Mucosa of descending colon (tissue), 3 donors: ENCODE results near the gene TSR1. TPM values are rescaled to one million over a fixed set of nuclear protein-coding genes. Genes with fewer than 3 reads are reported as not detected.

Experiments
- ATAC-seq: fragments of 200-7000 bp; cut with Tn5 transposase; one replicate; pipeline ENCODE4 v1.9.1; 2020; ENCODE audit warnings: mild to moderate bottlenecking, moderate library complexity
- DNase-seq, 3 donors: peaks; one replicate each; pipeline ENCODE4 v3.0.0-alpha.2; 2020
- H3K36me3 ChIP-seq: fragments of 200-600 bp; one replicate; pipeline ENCODE4 v1.8.0; 2021; ENCODE audit warnings: low read depth, mild to moderate bottlenecking
- H3K4me1 ChIP-seq: fragments of 200-600 bp; one replicate; pipeline ENCODE4 v1.8.0; 2021; ENCODE audit warnings: low read depth, mild to moderate bottlenecking
- H3K4me3 ChIP-seq: fragments of 200-600 bp; one replicate; pipeline ENCODE4 v1.8.0; 2021; ENCODE audit warnings: mild to moderate bottlenecking
- H3K9me3 ChIP-seq: fragments of 200-600 bp; one replicate; pipeline ENCODE4 v1.8.0; 2021; ENCODE audit warnings: mild to moderate bottlenecking
- intact Hi-C, 2 donors: fragments of 100-400 bp; cut with DNase I in 1 of 2; cut with micrococcal nuclease in 1 of 2; formaldehyde crosslinking; loops; one replicate each; pipeline versions ENCODE4 v1.11.0 to v1.11.1; 2022; cut with DNase I, micrococcal nuclease
- total RNA-seq, 3 donors: library from RNA; stranded (reverse); fragmentation: NEBNext Ultra II Directional in 2 of 3; extraction: Animal tissue kit (Norgen Biotek cat#: 25700) in 2 of 3; gene quantifications; one replicate each; pipeline versions ENCODE4 v1.2.1 to v1.2.4, GENCODE V29; 2021 to 2023
- TF ChIP-seq, protein P1 (sequence below): fragments of 200-600 bp; IDR thresholded peaks from one replicate; pipeline ENCODE4 v1.8.0; 2022; ENCODE audit warnings: antibody characterized with exemption, mild to moderate bottlenecking
- donor health status: DM: no; HTN: no; CAD: no; lungs with moderate emphysema.
- donor health status: DM: no; HTN: no; CAD: no.
- donor health status: DM: no; HTN: yes; CAD: no.

TSR1 gene
- total RNA-seq, 3 donors from 2014 or later: 13.6 to 23.4 (median 15.4) TPM

DNA sequence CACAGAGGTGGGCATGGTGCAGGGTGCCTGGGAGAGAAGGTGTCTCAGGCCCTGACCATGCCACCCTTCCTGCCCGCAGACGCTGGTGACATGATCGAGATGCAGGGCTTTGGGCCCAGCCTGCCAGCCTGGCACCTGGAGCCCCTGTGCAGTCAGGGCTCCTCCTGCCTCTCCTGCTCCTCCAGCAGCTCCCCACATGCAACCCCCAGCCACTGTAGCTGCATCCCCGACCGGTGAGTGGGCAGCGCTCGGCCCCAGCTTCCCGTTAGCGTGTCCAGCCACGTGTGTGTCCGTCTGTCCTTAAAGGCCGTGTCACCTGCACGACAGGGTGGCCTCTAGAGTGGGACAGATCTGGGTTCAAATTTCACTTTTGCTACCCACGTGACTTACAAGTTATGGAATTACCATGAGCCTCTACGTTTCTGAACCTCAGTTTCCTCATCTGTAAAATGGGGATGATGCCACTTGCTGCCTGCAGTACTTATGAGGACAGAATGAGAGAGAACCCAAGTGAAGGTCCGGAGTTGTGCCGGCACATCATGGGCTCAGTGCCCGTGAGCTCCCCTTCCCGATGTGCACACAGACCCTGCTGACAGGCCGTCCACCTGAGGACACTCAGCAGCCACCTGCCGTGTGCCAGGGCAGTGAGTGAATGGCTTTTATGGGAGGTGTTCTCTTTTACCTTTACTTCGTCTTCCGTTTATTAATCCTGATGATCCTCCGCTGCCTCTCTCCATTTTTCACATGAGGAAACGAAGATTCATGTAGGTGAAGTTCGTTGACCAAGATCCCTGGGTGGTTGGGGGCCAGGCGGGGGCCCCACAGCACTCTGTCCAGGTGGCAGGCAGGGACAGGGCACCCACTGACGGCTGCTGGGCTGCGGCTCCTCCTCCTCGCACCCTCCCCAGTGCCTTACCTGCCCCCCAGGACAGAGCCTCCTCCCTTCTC lies 35.2 kb upstream of the TSR1 start:
- TF ChIP-seq, protein P1, sequence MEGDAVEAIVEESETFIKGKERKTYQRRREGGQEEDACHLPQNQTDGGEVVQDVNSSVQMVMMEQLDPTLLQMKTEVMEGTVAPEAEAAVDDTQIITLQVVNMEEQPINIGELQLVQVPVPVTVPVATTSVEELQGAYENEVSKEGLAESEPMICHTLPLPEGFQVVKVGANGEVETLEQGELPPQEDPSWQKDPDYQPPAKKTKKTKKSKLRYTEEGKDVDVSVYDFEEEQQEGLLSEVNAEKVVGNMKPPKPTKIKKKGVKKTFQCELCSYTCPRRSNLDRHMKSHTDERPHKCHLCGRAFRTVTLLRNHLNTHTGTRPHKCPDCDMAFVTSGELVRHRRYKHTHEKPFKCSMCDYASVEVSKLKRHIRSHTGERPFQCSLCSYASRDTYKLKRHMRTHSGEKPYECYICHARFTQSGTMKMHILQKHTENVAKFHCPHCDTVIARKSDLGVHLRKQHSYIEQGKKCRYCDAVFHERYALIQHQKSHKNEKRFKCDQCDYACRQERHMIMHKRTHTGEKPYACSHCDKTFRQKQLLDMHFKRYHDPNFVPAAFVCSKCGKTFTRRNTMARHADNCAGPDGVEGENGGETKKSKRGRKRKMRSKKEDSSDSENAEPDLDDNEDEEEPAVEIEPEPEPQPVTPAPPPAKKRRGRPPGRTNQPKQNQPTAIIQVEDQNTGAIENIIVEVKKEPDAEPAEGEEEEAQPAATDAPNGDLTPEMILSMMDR: no peak
- intact Hi-C loops: no loop called here

GRCh38 chr17:2370211-2370589 lies 33.9 kb upstream of the TSR1 start:
- intact Hi-C loops: no loop called here

More for the DNA sequence above, 35.2 kb upstream of the TSR1 start:
- H3K36me3 ChIP-seq: no peaks in the 10 kb centered on the region
- no peak for ATAC-seq
- H3K4me1 ChIP-seq: no peaks in the 10 kb centered on the region
- H3K4me3 ChIP-seq: no peak overlapping the region
- no peaks in the 10 kb centered on the region for H3K9me3 ChIP-seq
- no peak for DNase-seq

GRCh38 chr17:2369551-2370210 lies 33.4 kb upstream of the TSR1 start:
- no peaks in the 10 kb centered on the region for H3K4me1 ChIP-seq
- H3K4me3 ChIP-seq: no peak overlapping the region
- no peaks in the 10 kb centered on the region for H3K36me3 ChIP-seq
- TF ChIP-seq, protein P1: no peak
- H3K9me3 ChIP-seq: no peaks in the 10 kb centered on the region
- intact Hi-C loops: no loop called here
- ATAC-seq (no peak), DNase-seq (peak in 1 of 3 donors; percentile 21)

More at GRCh38 chr17:2370211-2370589, 33.9 kb upstream of the TSR1 start:
- no peaks in the 10 kb centered on the region for H3K36me3 ChIP-seq
- ATAC-seq: no peak
- H3K4me1 ChIP-seq: no peaks in the 10 kb centered on the region
- TF ChIP-seq, protein P1: no peak
- DNase-seq: no peak
- no peaks in the 10 kb centered on the region for H3K9me3 ChIP-seq
- no peak overlapping the region for H3K4me3 ChIP-seq

- Histone ChIP-seq H3K4me3 (no peak overlapping the region), H3K4me1 (no peaks in the 10 kb centered on the region), H3K9me3 (no peaks in the 10 kb centered on the region), H3K36me3 (no peaks in the 10 kb centered on the region)
- intact Hi-C loops: no loop called here
- ATAC-seq: no peak
- TF ChIP-seq, protein P1: no peak
- DNase-seq: no peak
These were observed 32.8 kb upstream of the TSR1 start for GRCh38 chr17:2369039-2369438.

GRCh38 chr17:2368359-2368758 lies 32.1 kb upstream of the TSR1 start:
- no peaks in the 10 kb centered on the region for H3K4me1 ChIP-seq
- no peaks in the 10 kb centered on the region for H3K36me3 ChIP-seq
- no peaks in the 10 kb centered on the region for H3K9me3 ChIP-seq
- TF ChIP-seq, protein P1: no peak
- intact Hi-C loops: no loop called here
- DNase-seq (peak in 1 of 3 donors; percentile 35), ATAC-seq (no peak)
- H3K4me3 ChIP-seq: no peak overlapping the region
